Measurements from ENCODE around the gene MELK. TPM values are rescaled to one million over a fixed set of nuclear protein-coding genes. Genes with fewer than 3 reads are reported as not detected.
A peak's percentile ranks its signal among the peaks of the same experiment; 100 is the strongest.

Gene MELK
- total and polyA plus RNA-seq, 12 donors, result 0.12 to 11.4 (median 0.75) TPM

DNA sequence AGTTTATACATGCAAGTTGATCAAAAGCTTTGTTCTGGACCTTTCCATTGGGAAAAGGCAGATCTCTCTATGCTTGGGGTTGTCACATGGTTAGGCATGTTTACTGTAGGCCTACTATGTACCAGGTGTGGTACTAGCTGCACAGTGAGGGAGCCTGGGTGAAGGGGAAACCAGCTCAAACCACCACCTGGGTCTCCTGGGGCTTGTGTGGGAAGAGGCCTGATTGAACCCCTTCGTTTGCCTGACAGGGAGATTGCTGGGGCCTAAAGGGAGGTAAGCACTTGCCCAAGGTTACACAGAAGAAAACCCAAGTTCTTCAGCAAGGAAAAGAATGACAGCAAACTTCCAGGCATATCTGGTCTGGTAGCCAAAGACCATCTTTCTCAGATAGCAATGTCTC lies 145.9 kb downstream of the MELK start:
- intact Hi-C loops (cut with DNase I), result no loop called here
- TF ChIP-seq CTCF (IDR thresholded peaks at IDR 0.05), result no peak
- TF ChIP-seq POLR2A (IDR thresholded peaks at IDR 0.05), result no peak
- Histone ChIP-seq H3K4me3 (no peak overlapping the region), H3K9me3 (replicated peaks in 1 of 3) (no peaks in the 10 kb centered on the region), H3K27ac (no peak overlapping the region), H3K4me1 (replicated peaks in 1 of 2) (no peaks in the 10 kb centered on the region), H3K27me3 (peaks cover 9% of the 10 kb centered on the region), H3K36me3 (replicated peaks in 1 of 2) (no peaks in the 10 kb centered on the region)
- DNase-seq, result no peak
- WGBS, 4 donors, result 0 to 63% (median 8%) methylated on average over 1 of the region's 1 CpG

- WGBS, 4 donors, result 88 to 94% (median 90%) methylated on average over 6 to 9 of the region's 9 CpGs
- peaks cover 9% of the 10 kb centered on the region for H3K27me3 ChIP-seq
- no peak overlapping the region for H3K27ac ChIP-seq
- intact Hi-C loops (cut with DNase I), result no loop called here
- H3K9me3 ChIP-seq (replicated peaks in 1 of 3), result no peaks in the 10 kb centered on the region
- no peaks in the 10 kb centered on the region for H3K4me1 ChIP-seq (replicated peaks in 1 of 2)
- DNase-seq, result no peak
- H3K4me3 ChIP-seq, result no peak overlapping the region
- TF ChIP-seq POLR2A (IDR thresholded peaks at IDR 0.05), result no peak
- no peak for TF ChIP-seq CTCF (IDR thresholded peaks at IDR 0.05)
- no peaks in the 10 kb centered on the region for H3K36me3 ChIP-seq (replicated peaks in 1 of 2)
These were observed 147.3 kb downstream of the MELK start for GRCh38 chr9:36720043-36720442.

DNA sequence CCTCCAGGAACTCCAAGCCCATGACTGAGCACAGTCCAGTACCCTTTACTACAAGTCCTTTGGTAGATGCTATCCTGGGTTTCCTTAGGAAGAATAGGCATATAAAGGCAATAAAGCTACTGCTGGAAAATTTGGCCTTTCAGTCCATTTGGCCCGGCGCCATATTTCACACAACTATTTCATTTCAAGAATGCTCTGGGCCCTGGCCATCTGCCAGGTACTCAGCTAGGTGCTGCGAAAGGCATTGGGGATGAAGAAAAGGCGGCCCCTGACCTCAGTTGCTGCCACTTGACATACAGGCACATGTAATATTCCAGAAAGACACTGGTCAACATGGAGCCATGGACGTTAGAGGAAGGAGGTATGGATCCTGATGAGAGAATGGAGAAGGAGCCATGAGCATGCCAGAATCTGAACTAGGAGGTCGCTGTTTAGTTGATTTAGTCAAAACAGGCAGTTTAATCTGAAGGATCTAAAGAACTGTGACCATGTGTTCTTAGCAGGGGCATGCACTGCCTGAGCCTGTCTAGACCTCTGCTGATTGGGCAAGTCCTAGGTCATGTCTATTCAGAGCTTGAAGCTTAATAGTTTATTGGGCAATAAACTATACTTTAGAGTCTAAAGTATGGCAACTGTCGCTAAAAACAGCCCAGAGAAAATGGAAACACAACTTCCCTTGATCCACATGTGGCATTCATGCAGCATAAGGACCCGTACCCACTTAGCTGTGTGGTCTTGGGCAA lies 149.3 kb downstream of the MELK start:
- Histone ChIP-seq H3K27me3 (peaks cover 3% of the 10 kb centered on the region), H3K27ac (no peak overlapping the region), H3K36me3 (replicated peaks in 1 of 2) (no peaks in the 10 kb centered on the region), H3K4me1 (replicated peaks in 1 of 2) (no peaks in the 10 kb centered on the region), H3K9me3 (replicated peaks in 1 of 3) (no peaks in the 10 kb centered on the region), H3K4me3 (no peak overlapping the region)
- 77 to 85% (median 82%) methylated on average over 8 of the region's 8 CpGs for WGBS, 4 donors
- TF ChIP-seq POLR2A (IDR thresholded peaks at IDR 0.05) (no peak), CTCF (IDR thresholded peaks at IDR 0.05) (no peak)
- intact Hi-C loops (cut with DNase I), result no loop called here
- peak in 1 of 7 donors; percentile 24 for DNase-seq

- no peak overlapping the region for H3K27ac ChIP-seq
- no peaks in the 10 kb centered on the region for H3K36me3 ChIP-seq (replicated peaks in 1 of 2)
- H3K27me3 ChIP-seq, result no peaks in the 10 kb centered on the region
- intact Hi-C loops (cut with DNase I), result loop anchor here in 1 of 2 donors (5.0 kb wide), 1 partner anchor 129 kb away; no protein-coding TSS in a partner anchor
- H3K4me1 ChIP-seq (replicated peaks in 1 of 2), result no peaks in the 10 kb centered on the region
- TF ChIP-seq POLR2A (IDR thresholded peaks at IDR 0.05) (no peak), CTCF (IDR thresholded peaks at IDR 0.05) (no peak)
- no peak for DNase-seq
- no peaks in the 10 kb centered on the region for H3K9me3 ChIP-seq (replicated peaks in 1 of 3)
- no peak overlapping the region for H3K4me3 ChIP-seq
- WGBS, 4 donors, result 40 to 74% (median 55%) methylated on average over 3 of the region's 3 CpGs
These were observed 153.2 kb downstream of the MELK start for GRCh38 chr9:36725777-36726356.

Other genes starting within 250 kb of the MELK start
- 10 to 100 TPM; 14.9 to 43.7 (median 30.9) TPM for gene RNF38, start 172.6 kb upstream of the MELK start, total RNA-seq
- 10 to 100 TPM in 1 of 3 donors, 1 to 10 TPM in 2; 5.4 to 19.1 (median 9.3) TPM for gene RNF38, start 172.6 kb upstream of the MELK start, polyA plus RNA-seq